Aorta (tissue), 5 donors: ENCODE data around the gene TMEM132C. TPM values are rescaled to one million over a fixed set of nuclear protein-coding genes. Genes with fewer than 3 reads are reported as not detected.

Source experiments
- ATAC-seq: fragments of 200-7000 bp; cut with Tn5 transposase; one replicate; pipeline ENCODE4 v1.9.1; 2022; ENCODE audit warnings: moderate library complexity; ENCODE audit not compliant: low FRiP score
- DNase-seq, 2 donors: peaks; one replicate each; pipeline ENCODE4 v3.0.0-alpha.2; 2020
- H3K27ac ChIP-seq, 2 donors: one replicate each; pipeline ENCODE4 v1.5.1; 2013; ENCODE audit warnings: low read length in 2 of 2, mild to moderate bottlenecking in 2 of 2, moderate library complexity in 2 of 2, control low read depth in 1 of 2, inconsistent platforms in 1 of 2, low read depth in 1 of 2
- H3K27me3 ChIP-seq, 2 donors: one replicate each; pipeline ENCODE4 v1.6.1; 2013; ENCODE audit warnings: control low read depth in 1 of 2, low read length in 1 of 2, mild to moderate bottlenecking in 1 of 2, moderate library complexity in 1 of 2; ENCODE audit not compliant: insufficient read depth in 2 of 2, control insufficient read depth in 1 of 2
- H3K36me3 ChIP-seq, 2 donors: one replicate each; pipeline ENCODE4 v1.6.1; 2013; ENCODE audit warnings: control low read depth in 1 of 2, low read length in 1 of 2, mild to moderate bottlenecking in 1 of 2; ENCODE audit not compliant: insufficient read depth in 2 of 2, control insufficient read depth in 1 of 2
- H3K4me1 ChIP-seq, 2 donors: one replicate each; pipeline ENCODE4 v1.6.1; 2013; ENCODE audit warnings: low read length in 2 of 2, control low read depth in 1 of 2, mild to moderate bottlenecking in 1 of 2, moderate library complexity in 1 of 2; ENCODE audit not compliant: insufficient read depth in 2 of 2, control insufficient read depth in 1 of 2
- H3K4me3 ChIP-seq, 2 donors: one replicate each; pipeline ENCODE4 v1.5.1; 2013; ENCODE audit warnings: low read length in 2 of 2, control low read depth in 1 of 2, mild to moderate bottlenecking in 1 of 2
- H3K9me3 ChIP-seq: one replicate; pipeline ENCODE4 v1.6.1; 2013; ENCODE audit warnings: mild to moderate bottlenecking, low read length; ENCODE audit not compliant: control insufficient read depth
- WGBS, 2 donors: extraction: QIAGEN DNeasy Blood & Tissue Kit; methylation state at CpG; one replicate each; pipeline ENCODE4 v1.1.7; 2013; 5-methylcytosine and 5-hydroxymethylcytosine counted together
- intact Hi-C, 2 donors: fragments of 100-400 bp; cut with DNase I; formaldehyde crosslinking; loops; one replicate each; pipeline versions ENCODE4 v1.14.2 to v1.15.0; 2022
- polyA plus RNA-seq, 2 donors: library from polyadenylated mRNA; stranded (reverse); fragments of 200-250 nt; gene quantifications; one replicate each; pipeline ENCODE4 v1.2.3, GENCODE V29; 2013
- total RNA-seq, 2 donors: library from RNA; stranded (reverse); fragmentation: NEBNext Ultra II Directional; extraction: Animal tissue kit (Norgen Biotek cat#: 25700); gene quantifications; one replicate each; pipeline ENCODE4 v1.2.1, GENCODE V29; 2021
- donor health status: healthy with polysubstance abuse.
- donor health status: Bipolar disorder and iron deficiency.
- donor health status: DM: no; HTN: no; CAD: no.
- donor health status: DM: no; HTN: no; CAD: no.
- donor health status: DM: yes; HTN: yes; CAD: no.

The TMEM132C gene
- total and polyA plus RNA-seq, 4 donors, result 0.49 to 0.78 TPM; not detected in 2

- H3K4me3 ChIP-seq, result no peak overlapping the region
- no peaks in the 10 kb centered on the region for H3K4me1 ChIP-seq
- WGBS, 2 donors, result 15 to 24% methylated on average over 5 of the region's 5 CpGs
- DNase-seq (no peak), ATAC-seq (no peak)
- no peaks in the 10 kb centered on the region for H3K36me3 ChIP-seq
- H3K27me3 ChIP-seq, result no peaks in the 10 kb centered on the region
- peaks cover 4% of the 10 kb centered on the region for H3K9me3 ChIP-seq
- H3K27ac ChIP-seq, result no peak overlapping the region
- intact Hi-C loops, result no loop called here
Measured at GRCh38 chr12:128455851-128456250, 188.9 kb downstream of the TMEM132C start.

GRCh38 chr12:128456922-128457321, 190.0 kb downstream of the TMEM132C start:
- Histone ChIP-seq H3K36me3 (no peaks in the 10 kb centered on the region), H3K27ac (no peak overlapping the region), H3K4me1 (no peaks in the 10 kb centered on the region), H3K9me3 (peaks cover 4% of the 10 kb centered on the region), H3K4me3 (no peak overlapping the region), H3K27me3 (no peaks in the 10 kb centered on the region)
- WGBS, 2 donors, result 95 to 96% methylated on average over 3 of the region's 3 CpGs
- DNase-seq, result no peak
- ATAC-seq, result no peak
- intact Hi-C loops, result no loop called here

GRCh38 chr12:128458301-128458974, 191.5 kb downstream of the TMEM132C start:
- ATAC-seq, result no peak
- H3K4me1 ChIP-seq, result no peaks in the 10 kb centered on the region
- H3K27ac ChIP-seq, result no peak overlapping the region
- H3K9me3 ChIP-seq, result peaks cover 1% of the 10 kb centered on the region
- no peaks in the 10 kb centered on the region for H3K36me3 ChIP-seq
- DNase-seq, result no peak
- intact Hi-C loops, result no loop called here
- 59 to 61% methylated on average over 8 of the region's 8 CpGs for WGBS, 2 donors
- H3K27me3 ChIP-seq, result no peaks in the 10 kb centered on the region
- H3K4me3 ChIP-seq, result no peak overlapping the region

GRCh38 chr12:128459067-128459466, 192.1 kb downstream of the TMEM132C start:
- ATAC-seq (no peak), DNase-seq (no peak)
- intact Hi-C loops, result no loop called here
- H3K27ac ChIP-seq, result no peak overlapping the region
- no peaks in the 10 kb centered on the region for H3K36me3 ChIP-seq
- no peaks in the 10 kb centered on the region for H3K4me1 ChIP-seq
- WGBS, 2 donors, result 41 to 45% methylated on average over 1 of the region's 1 CpG
- H3K4me3 ChIP-seq, result no peak overlapping the region
- H3K27me3 ChIP-seq, result no peaks in the 10 kb centered on the region
- H3K9me3 ChIP-seq, result peaks cover 1% of the 10 kb centered on the region

- H3K27me3 ChIP-seq, result no peaks in the 10 kb centered on the region
- no peak for DNase-seq
- 83 to 94% methylated on average over 4 of the region's 4 CpGs for WGBS, 2 donors
- ATAC-seq, result no peak
- H3K9me3 ChIP-seq, result no peaks in the 10 kb centered on the region
- H3K4me1 ChIP-seq, result no peaks in the 10 kb centered on the region
- intact Hi-C loops, result no loop called here
- no peaks in the 10 kb centered on the region for H3K36me3 ChIP-seq
- H3K27ac ChIP-seq, result no peak overlapping the region
- H3K4me3 ChIP-seq, result no peak overlapping the region
Measured at GRCh38 chr12:128463881-128464280, 196.9 kb downstream of the TMEM132C start.

- no peaks in the 10 kb centered on the region for H3K36me3 ChIP-seq
- H3K27ac ChIP-seq, result no peak overlapping the region
- WGBS, 2 donors, result 83 to 86% methylated on average over 9 of the region's 9 CpGs
- intact Hi-C loops, result no loop called here
- H3K27me3 ChIP-seq, result no peaks in the 10 kb centered on the region
- peaks cover 1% of the 10 kb centered on the region for H3K9me3 ChIP-seq
- H3K4me3 ChIP-seq, result no peak overlapping the region
- DNase-seq (no peak), ATAC-seq (no peak)
- no peaks in the 10 kb centered on the region for H3K4me1 ChIP-seq
Measured at GRCh38 chr12:128467882-128468281, 200.9 kb downstream of the TMEM132C start.

- Histone ChIP-seq H3K36me3 (no peaks in the 10 kb centered on the region), H3K27me3 (no peaks in the 10 kb centered on the region), H3K4me3 (no peak overlapping the region), H3K27ac (no peak overlapping the region), H3K9me3 (peaks cover 1% of the 10 kb centered on the region), H3K4me1 (no peaks in the 10 kb centered on the region)
- WGBS, 2 donors, result 32 to 36% methylated on average over 4 of the region's 4 CpGs
- no peak for DNase-seq
- intact Hi-C loops, result no loop called here
- ATAC-seq, result no peak
Measured at GRCh38 chr12:128468926-128469325, 202.0 kb downstream of the TMEM132C start.

GRCh38 chr12:128471491-128471890, 204.5 kb downstream of the TMEM132C start:
- no peak for ATAC-seq
- intact Hi-C loops, result no loop called here

GRCh38 chr12:128474916-128475315, 207.9 kb downstream of the TMEM132C start:
- intact Hi-C loops, result no loop called here
- no peak for DNase-seq
- WGBS, 2 donors, result 65 to 73% methylated on average over 10 of the region's 10 CpGs
- no peaks in the 10 kb centered on the region for H3K4me1 ChIP-seq
- no peak for ATAC-seq
- H3K27me3 ChIP-seq, result no peaks in the 10 kb centered on the region
- H3K4me3 ChIP-seq, result no peak overlapping the region
- H3K27ac ChIP-seq, result no peak overlapping the region
- peaks cover 1% of the 10 kb centered on the region for H3K9me3 ChIP-seq
- no peaks in the 10 kb centered on the region for H3K36me3 ChIP-seq

More at GRCh38 chr12:128471491-128471890, 204.5 kb downstream of the TMEM132C start:
- H3K4me3 ChIP-seq, result no peak overlapping the region
- H3K4me1 ChIP-seq, result no peaks in the 10 kb centered on the region
- H3K27ac ChIP-seq, result no peak overlapping the region
- WGBS, 2 donors, result 61 to 70% methylated on average over 2 of the region's 2 CpGs
- DNase-seq, result no peak
- no peaks in the 10 kb centered on the region for H3K27me3 ChIP-seq
- H3K9me3 ChIP-seq, result peaks cover 1% of the 10 kb centered on the region
- no peaks in the 10 kb centered on the region for H3K36me3 ChIP-seq
